ENCODE results near the gene BCO1.

BCO1 gene

DNA sequence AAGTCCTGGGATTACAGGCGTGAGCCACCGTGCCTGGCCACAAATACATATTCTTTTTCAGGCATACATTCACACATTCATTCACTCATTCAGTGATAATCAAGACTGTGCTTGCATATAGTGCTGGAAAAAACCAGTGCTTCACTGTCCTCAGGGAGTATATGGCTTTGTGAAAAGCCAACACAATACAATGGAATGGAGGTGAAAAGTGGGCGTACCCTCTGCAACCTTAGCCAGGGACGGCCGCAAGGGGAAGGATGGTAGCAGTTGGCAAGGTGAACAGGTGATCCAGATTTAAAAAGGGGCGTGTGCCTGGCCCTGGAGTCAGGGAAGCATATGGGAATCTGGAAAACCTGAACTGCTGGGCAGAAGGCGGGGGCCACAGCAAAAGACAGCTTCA, 58.1 kb downstream of the BCO1 start:
- TF ChIP-seq, protein P1, sequence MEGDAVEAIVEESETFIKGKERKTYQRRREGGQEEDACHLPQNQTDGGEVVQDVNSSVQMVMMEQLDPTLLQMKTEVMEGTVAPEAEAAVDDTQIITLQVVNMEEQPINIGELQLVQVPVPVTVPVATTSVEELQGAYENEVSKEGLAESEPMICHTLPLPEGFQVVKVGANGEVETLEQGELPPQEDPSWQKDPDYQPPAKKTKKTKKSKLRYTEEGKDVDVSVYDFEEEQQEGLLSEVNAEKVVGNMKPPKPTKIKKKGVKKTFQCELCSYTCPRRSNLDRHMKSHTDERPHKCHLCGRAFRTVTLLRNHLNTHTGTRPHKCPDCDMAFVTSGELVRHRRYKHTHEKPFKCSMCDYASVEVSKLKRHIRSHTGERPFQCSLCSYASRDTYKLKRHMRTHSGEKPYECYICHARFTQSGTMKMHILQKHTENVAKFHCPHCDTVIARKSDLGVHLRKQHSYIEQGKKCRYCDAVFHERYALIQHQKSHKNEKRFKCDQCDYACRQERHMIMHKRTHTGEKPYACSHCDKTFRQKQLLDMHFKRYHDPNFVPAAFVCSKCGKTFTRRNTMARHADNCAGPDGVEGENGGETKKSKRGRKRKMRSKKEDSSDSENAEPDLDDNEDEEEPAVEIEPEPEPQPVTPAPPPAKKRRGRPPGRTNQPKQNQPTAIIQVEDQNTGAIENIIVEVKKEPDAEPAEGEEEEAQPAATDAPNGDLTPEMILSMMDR (IDR thresholded peaks at IDR 0.05): no peak
- no peak for DNase-seq (ENCODE audit: low spot score)
- no peak overlapping the region for H3K27ac ChIP-seq
- H3K4me3 ChIP-seq: no peak overlapping the region

DNA sequence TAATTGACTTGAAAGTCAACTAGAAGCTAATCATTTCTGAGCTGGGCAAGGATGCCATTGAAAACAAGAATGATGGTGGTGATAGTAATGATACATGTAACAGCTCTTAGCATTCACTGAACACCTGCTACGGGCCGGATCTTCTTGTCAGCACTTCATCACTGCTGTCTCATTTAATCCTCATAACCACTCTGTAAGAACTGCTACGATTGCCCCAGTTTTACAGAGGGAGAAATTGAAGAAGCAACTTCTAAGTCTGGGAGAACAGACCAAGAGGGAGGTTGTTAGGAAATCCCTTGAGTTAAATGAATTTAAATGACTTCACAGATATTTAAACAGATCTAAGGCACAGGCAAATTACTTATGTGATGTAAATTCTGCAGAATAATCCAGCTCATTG, 69.3 kb downstream of the BCO1 start:
- TF ChIP-seq, protein P1 (IDR thresholded peaks at IDR 0.05): no peak
- DNase-seq (ENCODE audit: low spot score): no peak
- H3K4me3 ChIP-seq: no peak overlapping the region
- no peak overlapping the region for H3K27ac ChIP-seq

DNA sequence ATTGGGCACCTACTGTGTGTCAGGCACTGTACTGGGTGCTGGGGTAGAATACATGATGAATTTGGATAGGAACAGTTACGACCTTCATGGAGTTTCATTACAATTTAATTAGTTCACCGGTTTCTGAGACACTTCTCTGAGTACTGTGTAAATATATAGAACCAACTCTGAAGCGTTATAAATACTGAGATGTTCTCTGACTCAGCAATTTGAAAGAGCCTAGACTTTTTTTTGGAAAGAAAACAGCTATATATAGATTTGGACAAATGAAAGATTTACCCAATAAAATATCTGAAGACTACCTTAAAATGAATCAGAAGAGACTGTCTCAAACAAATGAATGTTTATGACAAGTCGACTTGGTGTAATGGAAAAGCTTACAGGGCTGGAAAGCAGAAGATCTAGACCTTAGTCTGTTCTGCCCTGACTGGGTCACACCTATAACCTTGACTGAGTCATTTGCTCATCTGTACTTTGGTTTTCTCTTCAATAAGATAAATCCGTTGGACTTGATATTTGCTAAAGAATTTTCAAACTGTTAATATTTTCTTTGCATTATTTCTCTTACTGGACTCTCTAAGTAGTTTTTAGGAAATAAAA, 71.7 kb downstream of the BCO1 start:
- no peak overlapping the region for H3K4me3 ChIP-seq

DNA sequence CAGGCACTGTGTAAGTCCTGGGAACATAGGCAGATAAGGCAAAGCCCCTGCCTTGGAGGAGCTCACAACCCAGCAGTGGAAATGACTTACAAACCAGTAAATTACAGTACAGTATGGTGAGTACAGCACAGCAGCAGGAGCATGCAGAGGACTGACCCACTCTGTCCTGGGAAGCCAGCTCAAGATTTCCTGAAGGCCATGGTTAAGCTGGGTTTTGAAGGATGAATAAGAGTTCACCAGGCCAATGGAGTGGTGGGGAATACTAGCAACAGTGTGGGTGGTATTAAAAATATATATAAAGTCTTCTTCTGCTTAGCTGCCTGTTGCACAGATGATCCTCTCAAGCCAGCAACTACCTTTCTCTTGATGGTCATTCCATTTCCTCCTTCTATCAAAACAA, 73.3 kb downstream of the BCO1 start:
- TF ChIP-seq, protein P1 (IDR thresholded peaks at IDR 0.05): no peak
- Histone ChIP-seq H3K4me3 (no peak overlapping the region), H3K27ac (no peak overlapping the region)
- no peak for DNase-seq (ENCODE audit: low spot score)

More for the DNA sequence above, 71.7 kb downstream of the BCO1 start:
- DNase-seq (ENCODE audit: low spot score): no peak
- TF ChIP-seq, protein P1 (IDR thresholded peaks at IDR 0.05): no peak
- H3K27ac ChIP-seq: no peak overlapping the region

DNA sequence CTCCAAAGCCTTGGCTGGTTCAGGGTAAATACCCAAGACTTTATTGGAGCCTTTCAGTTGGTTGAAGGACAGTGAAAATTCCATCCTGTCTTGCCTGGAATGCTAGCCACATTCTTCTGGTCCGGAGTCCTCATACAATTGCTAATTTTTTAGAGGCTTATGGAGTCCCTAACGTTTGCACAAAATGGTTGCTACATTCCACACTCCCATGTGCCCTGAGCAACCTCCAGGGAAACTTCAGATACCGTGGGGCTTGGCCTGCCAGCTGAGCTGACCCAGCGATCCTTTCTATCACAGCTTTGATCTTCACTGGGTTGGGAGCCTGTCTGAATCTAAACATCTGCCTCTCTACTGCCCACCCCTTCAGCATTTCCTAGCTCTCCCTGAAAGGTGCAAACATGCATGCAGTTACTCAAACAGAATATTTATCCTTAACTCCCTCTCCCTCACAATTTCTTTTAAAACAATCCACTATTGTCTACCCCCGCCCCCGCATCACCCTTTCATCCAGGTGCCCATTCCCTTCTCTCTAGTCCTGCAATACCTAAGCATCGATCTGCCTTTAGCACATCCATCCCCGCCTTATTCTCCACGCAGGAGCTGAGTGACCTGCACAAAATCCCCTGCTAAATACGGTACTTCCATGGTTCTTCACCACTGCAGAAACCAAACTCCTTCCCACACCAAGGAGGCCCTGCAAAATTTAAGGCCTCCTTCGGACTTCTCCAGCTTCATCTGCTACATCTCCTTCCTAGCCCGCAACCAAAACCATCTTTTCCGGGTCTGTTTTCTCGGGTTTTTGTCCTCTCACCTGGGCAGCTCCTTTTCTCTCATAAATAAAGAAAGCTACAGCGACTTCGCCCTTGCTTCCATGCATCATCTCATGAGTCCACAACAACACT, 75.5 kb downstream of the BCO1 start:
- TF ChIP-seq, protein P1 (IDR thresholded peaks at IDR 0.05): no peak
- Histone ChIP-seq H3K4me3 (peak overlapping the region; percentile 88), H3K27ac (peak overlapping the region; percentile 66 to 81)
- no peak for DNase-seq (ENCODE audit: low spot score)

DNA sequence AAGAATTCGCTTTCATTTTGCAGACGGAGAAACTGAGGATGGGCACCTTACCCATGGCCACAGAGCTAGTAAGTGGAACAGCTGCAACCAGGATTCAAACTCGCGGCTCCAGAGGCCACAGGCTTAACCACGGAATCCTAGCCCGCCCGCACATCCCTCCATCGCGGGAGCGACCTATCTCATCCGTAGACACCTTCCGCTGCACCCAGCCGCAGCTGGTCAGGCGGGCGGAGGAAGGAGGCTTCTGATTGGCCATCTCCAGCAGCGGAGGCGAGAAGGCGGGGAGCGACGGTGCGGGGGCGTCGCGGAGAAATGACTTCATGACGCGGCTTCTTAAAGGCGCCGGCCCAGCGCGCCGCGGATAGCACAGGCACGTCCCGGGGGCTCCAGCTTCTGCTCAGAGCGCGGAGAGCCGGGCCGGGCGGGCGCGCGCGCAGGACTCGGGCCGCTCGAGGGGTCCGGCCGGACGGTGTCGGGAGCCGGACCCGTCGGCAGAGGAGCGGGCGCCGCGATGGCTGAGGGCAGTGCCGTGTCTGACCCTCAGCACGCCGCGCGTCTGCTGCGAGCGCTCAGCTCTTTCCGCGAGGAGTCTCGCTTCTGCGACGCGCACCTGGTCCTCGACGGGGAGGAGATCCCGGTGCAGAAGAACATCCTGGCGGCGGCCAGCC, 76.2 kb downstream of the BCO1 start, which contains the start of gene GAN:
GAN (plus strand) TSS at position 360 of the 668 bp plus-strand sequence; CDS start at position 512, 152 bp downstream.
- peak within 1 kb of the TSS; percentile 88 for H3K4me3 ChIP-seq
- peak within 1 kb of the TSS; percentile 66 to 81 for H3K27ac ChIP-seq
- TF ChIP-seq, protein P1 (IDR thresholded peaks at IDR 0.05): no peak
- peak; percentile 96 for DNase-seq (ENCODE audit: low spot score)
